NB4 (cell line): ENCODE data around the gene DCC.

Experiments used
- POLR2A ChIP-seq: IDR thresholded peaks from 2 replicates; pipeline ENCODE4 v1.6.1; 2011; ENCODE audit warnings: mild to moderate bottlenecking; ENCODE audit not compliant: insufficient read length; ENCODE audit errors: extremely low read depth
- TF ChIP-seq, protein P1 (sequence below): IDR thresholded peaks from one replicate; pipeline ENCODE4 v1.5.1; 2012; ENCODE audit warnings: low read depth, low read length
- TF ChIP-seq, protein P2 (sequence below): IDR thresholded peaks from 2 replicates; pipeline ENCODE4 v1.6.1; 2011; ENCODE audit warnings: low read depth, low read length

DNA sequence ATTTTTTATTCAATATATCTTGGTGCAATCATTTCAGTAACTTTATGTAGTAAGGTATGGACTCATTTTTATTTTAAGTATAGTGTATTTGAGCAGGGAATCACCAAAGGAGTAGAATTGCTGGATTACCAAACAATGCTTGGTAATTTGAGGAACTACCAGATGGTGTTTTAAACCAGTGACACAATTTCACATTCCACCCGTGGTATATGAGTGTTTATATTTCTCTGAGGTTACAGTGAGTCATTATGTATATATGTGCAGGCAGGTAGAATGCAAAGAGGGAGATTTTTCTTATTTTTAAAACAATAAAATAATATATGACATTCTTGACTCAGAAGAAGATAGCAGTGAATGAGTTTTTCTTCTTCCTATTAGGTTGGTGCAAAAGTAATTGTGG, 596.9 kb downstream of the DCC start:
- no peak for TF ChIP-seq POLR2A
- TF ChIP-seq, protein P1, sequence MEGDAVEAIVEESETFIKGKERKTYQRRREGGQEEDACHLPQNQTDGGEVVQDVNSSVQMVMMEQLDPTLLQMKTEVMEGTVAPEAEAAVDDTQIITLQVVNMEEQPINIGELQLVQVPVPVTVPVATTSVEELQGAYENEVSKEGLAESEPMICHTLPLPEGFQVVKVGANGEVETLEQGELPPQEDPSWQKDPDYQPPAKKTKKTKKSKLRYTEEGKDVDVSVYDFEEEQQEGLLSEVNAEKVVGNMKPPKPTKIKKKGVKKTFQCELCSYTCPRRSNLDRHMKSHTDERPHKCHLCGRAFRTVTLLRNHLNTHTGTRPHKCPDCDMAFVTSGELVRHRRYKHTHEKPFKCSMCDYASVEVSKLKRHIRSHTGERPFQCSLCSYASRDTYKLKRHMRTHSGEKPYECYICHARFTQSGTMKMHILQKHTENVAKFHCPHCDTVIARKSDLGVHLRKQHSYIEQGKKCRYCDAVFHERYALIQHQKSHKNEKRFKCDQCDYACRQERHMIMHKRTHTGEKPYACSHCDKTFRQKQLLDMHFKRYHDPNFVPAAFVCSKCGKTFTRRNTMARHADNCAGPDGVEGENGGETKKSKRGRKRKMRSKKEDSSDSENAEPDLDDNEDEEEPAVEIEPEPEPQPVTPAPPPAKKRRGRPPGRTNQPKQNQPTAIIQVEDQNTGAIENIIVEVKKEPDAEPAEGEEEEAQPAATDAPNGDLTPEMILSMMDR = no peak
- TF ChIP-seq, protein P2, sequence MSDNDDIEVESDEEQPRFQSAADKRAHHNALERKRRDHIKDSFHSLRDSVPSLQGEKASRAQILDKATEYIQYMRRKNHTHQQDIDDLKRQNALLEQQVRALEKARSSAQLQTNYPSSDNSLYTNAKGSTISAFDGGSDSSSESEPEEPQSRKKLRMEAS = no peak
